ENCODE measurements around the gene NMT1.

GRCh38 chr17:45038728-45039634 lies 22.1 kb upstream of the NMT1 start:
- TF ChIP-seq GATA2 (IDR thresholded peaks at IDR 0.05; ENCODE audit: low read depth, low read length): no peak
- no peak for TF ChIP-seq GATA3 (IDR thresholded peaks at IDR 0.05; ENCODE audit: low read depth, low read length)

Data from SH-SY5Y (cell line).